Mesenchymal stem cell (in vitro differentiated cells and primary cell): ENCODE measurements around the gene TMC7.

Source experiments
- DNase-seq: peaks from one replicate; pipeline ENCODE4 v3.0.0-alpha.2; 2013
- H2AFZ ChIP-seq: one replicate; pipeline ENCODE4 v1.6.1; 2013; ENCODE audit warnings: low read depth, mild to moderate bottlenecking, control low read depth, inconsistent platforms, low read length, moderate library complexity
- H2AK5ac ChIP-seq: 2 replicates; pipeline ENCODE4 v1.6.1; 2013; ENCODE audit warnings: low read length, moderate library complexity, mild to moderate bottlenecking, inconsistent platforms; ENCODE audit not compliant: severe bottlenecking
- H2BK120ac ChIP-seq: one replicate; pipeline ENCODE4 v1.6.1; 2013; ENCODE audit warnings: low read depth, mild to moderate bottlenecking, inconsistent platforms, low read length, moderate library complexity
- H2BK12ac ChIP-seq, 2 experiments: one replicate each; pipeline ENCODE4 v1.6.1; 2013; ENCODE audit warnings: inconsistent platforms in 2 of 2, low read length in 2 of 2, mild to moderate bottlenecking in 2 of 2, moderate library complexity in 2 of 2, control low read depth in 1 of 2
- H2BK15ac ChIP-seq: one replicate; pipeline ENCODE4 v1.6.1; 2013; ENCODE audit warnings: mild to moderate bottlenecking, low read depth, inconsistent platforms; ENCODE audit not compliant: poor library complexity, severe bottlenecking
- H2BK5ac ChIP-seq: 2 replicates; pipeline ENCODE4 v1.6.1; 2013; ENCODE audit warnings: low read depth, mild to moderate bottlenecking, low read length, control low read depth, inconsistent platforms; ENCODE audit not compliant: poor library complexity, severe bottlenecking
- H3K14ac ChIP-seq, 2 experiments: one replicate each; pipeline ENCODE4 v1.6.1; 2013; ENCODE audit warnings: inconsistent platforms in 2 of 2, low read length in 2 of 2, control low read depth in 1 of 2, mild to moderate bottlenecking in 1 of 2, moderate library complexity in 1 of 2
- H3K18ac ChIP-seq, 2 experiments: one replicate each; pipeline ENCODE4 v1.6.1; 2013; ENCODE audit warnings: inconsistent platforms in 2 of 2, low read length in 2 of 2, control low read depth in 1 of 2, low read depth in 1 of 2, mild to moderate bottlenecking in 1 of 2
- H3K23ac ChIP-seq, 2 experiments: one replicate each; pipeline ENCODE4 v1.6.1; 2013; ENCODE audit warnings: inconsistent platforms in 2 of 2, low read length in 2 of 2, mild to moderate bottlenecking in 2 of 2, moderate library complexity in 2 of 2, control low read depth in 1 of 2
- H3K27ac ChIP-seq: 2 replicates; pipeline ENCODE4 v1.5.1; 2013; ENCODE audit warnings: mild to moderate bottlenecking, moderate library complexity, low read length, control low read depth, inconsistent platforms; ENCODE audit not compliant: poor library complexity, severe bottlenecking
- H3K27me3 ChIP-seq, 2 experiments: 2 replicates each; pipeline versions ENCODE4 v1.6.1 to v1.7.0; 2013; ENCODE audit warnings: low read length in 2 of 2, mild to moderate bottlenecking in 2 of 2, moderate library complexity in 2 of 2, control low read depth in 1 of 2, inconsistent platforms in 1 of 2; ENCODE audit not compliant: control insufficient read depth in 1 of 2, insufficient read depth in 1 of 2
- H3K36me3 ChIP-seq, 2 experiments: 2 replicates each; pipeline versions ENCODE4 v1.6.1 to v1.7.0; 2013; ENCODE audit warnings: low read length in 2 of 2, control low read depth in 1 of 2, inconsistent platforms in 1 of 2, low read depth in 1 of 2, mild to moderate bottlenecking in 1 of 2; ENCODE audit not compliant: insufficient read depth in 2 of 2, control insufficient read depth in 1 of 2
- H3K4ac ChIP-seq, 2 experiments: one replicate each; pipeline ENCODE4 v1.6.1; 2013; ENCODE audit warnings: inconsistent platforms in 2 of 2, low read length in 2 of 2, mild to moderate bottlenecking in 2 of 2, moderate library complexity in 2 of 2, control low read depth in 1 of 2, low read depth in 1 of 2
- H3K4me1 ChIP-seq: 2 replicates; pipeline ENCODE4 v1.6.1; 2013; ENCODE audit warnings: low read depth, low read length, control low read depth; ENCODE audit not compliant: control insufficient read depth, insufficient read depth
- H3K4me2 ChIP-seq: 2 replicates; pipeline ENCODE4 v1.6.1; 2013; ENCODE audit warnings: low read length, mild to moderate bottlenecking, inconsistent platforms; ENCODE audit not compliant: poor library complexity, severe bottlenecking
- H3K4me3 ChIP-seq, 2 experiments: 2 replicates each; pipeline versions ENCODE4 v1.5.1 to v1.7.0; 2013; ENCODE audit warnings: low read length in 2 of 2, mild to moderate bottlenecking in 2 of 2, control low read depth in 1 of 2, low read depth in 1 of 2; ENCODE audit not compliant: insufficient read depth in 1 of 2
- H3K79me1 ChIP-seq: replicated peaks from 2 replicates; pipeline ENCODE4 v1.6.1; 2013; ENCODE audit warnings: mild to moderate bottlenecking, control low read depth, low read length, inconsistent platforms; ENCODE audit not compliant: poor library complexity, severe bottlenecking
- H3K9ac ChIP-seq: 2 replicates; pipeline ENCODE4 v1.7.0; 2013; ENCODE audit warnings: mild to moderate bottlenecking, low read length, moderate library complexity
- H3K9me3 ChIP-seq: 2 replicates; pipeline ENCODE4 v1.7.0; 2013; ENCODE audit warnings: mild to moderate bottlenecking, low read length; ENCODE audit not compliant: control insufficient read depth
- H4K8ac ChIP-seq: one replicate; pipeline ENCODE4 v1.6.1; 2013; ENCODE audit warnings: inconsistent platforms, mild to moderate bottlenecking, low read length, moderate library complexity
- H4K91ac ChIP-seq: one replicate; pipeline ENCODE4 v1.6.1; 2013; ENCODE audit warnings: mild to moderate bottlenecking, low read length, inconsistent platforms
- WGBS: methylation state at CpG from one replicate; pipeline ENCODE4 v1.1.7; 2013; ENCODE audit warnings: mixed read lengths; 5-methylcytosine and 5-hydroxymethylcytosine counted together

TMC7 gene

DNA sequence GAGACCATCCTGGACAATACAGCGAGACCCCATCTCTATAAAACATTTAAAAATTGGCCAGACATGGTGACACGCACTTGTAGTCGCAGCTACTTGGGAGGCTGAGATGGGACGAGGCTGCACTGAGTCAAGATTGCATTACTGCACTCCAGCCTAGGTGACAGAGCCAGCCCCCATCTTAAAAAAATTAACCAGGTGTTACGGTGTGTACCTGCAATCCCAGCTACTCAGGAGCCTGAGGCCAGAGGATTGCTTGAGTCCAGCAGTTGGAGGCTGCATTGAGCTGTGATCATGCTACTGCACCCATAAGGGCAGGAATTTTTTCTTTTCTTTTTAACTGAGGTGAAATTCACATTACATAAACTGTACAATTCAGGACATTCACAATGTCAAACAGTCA lies 16.9 kb upstream of the TMC7 start:
- H3K27ac ChIP-seq, result no peak overlapping the region
- H2BK15ac ChIP-seq, result no peak overlapping the region
- no peak overlapping the region for H4K91ac ChIP-seq
- H3K18ac ChIP-seq, result no peak overlapping the region
- H3K23ac ChIP-seq, result no peak overlapping the region
- no peak overlapping the region for H2BK5ac ChIP-seq
- H3K4me2 ChIP-seq, result no peak overlapping the region
- H3K4ac ChIP-seq, result no peak overlapping the region
- H2BK12ac ChIP-seq, result no peak overlapping the region
- no peak overlapping the region for H2BK120ac ChIP-seq
- no peak overlapping the region for H2AFZ ChIP-seq
- DNase-seq, result no peak
- no peak overlapping the region for H2AK5ac ChIP-seq
- no peaks in the 10 kb centered on the region for H3K36me3 ChIP-seq
- no peak overlapping the region for H3K9ac ChIP-seq
- no peaks in the 10 kb centered on the region for H3K9me3 ChIP-seq
- 93% methylated on average over 5 of the region's 5 CpGs for WGBS
- H4K8ac ChIP-seq, result no peak overlapping the region
- H3K4me1 ChIP-seq, result no peaks in the 10 kb centered on the region
- no peaks in the 10 kb centered on the region for H3K79me1 ChIP-seq
- H3K4me3 ChIP-seq, result no peak overlapping the region
- peaks cover 0 to 6% of the 10 kb centered on the region in 2 experiments for H3K27me3 ChIP-seq
- H3K14ac ChIP-seq, result no peak overlapping the region

GRCh38 chr16:18969050-18969854 lies 14.5 kb upstream of the TMC7 start:
- H3K4me3 ChIP-seq, result peak overlapping the region in 1 of 2 experiments; percentile 74
- H3K14ac ChIP-seq, result no peak overlapping the region
- no peak overlapping the region for H2AFZ ChIP-seq
- no peak overlapping the region for H4K8ac ChIP-seq
- no peaks in the 10 kb centered on the region for H3K9me3 ChIP-seq
- no peak overlapping the region for H2BK15ac ChIP-seq
- H3K18ac ChIP-seq, result no peak overlapping the region
- H4K91ac ChIP-seq, result no peak overlapping the region
- H3K9ac ChIP-seq, result peak overlapping the region; percentile 41
- H3K4ac ChIP-seq, result no peak overlapping the region
- H3K27me3 ChIP-seq, result peaks cover 0 to 8% of the 10 kb centered on the region in 2 experiments
- no peaks in the 10 kb centered on the region for H3K4me1 ChIP-seq
- no peaks in the 10 kb centered on the region for H3K36me3 ChIP-seq
- H3K4me2 ChIP-seq, result peak overlapping the region; percentile 80
- peak; percentile 77 for DNase-seq
- H3K23ac ChIP-seq, result no peak overlapping the region
- no peaks in the 10 kb centered on the region for H3K79me1 ChIP-seq
- no peak overlapping the region for H2BK5ac ChIP-seq
- no peak overlapping the region for H3K27ac ChIP-seq
- H2BK12ac ChIP-seq, result no peak overlapping the region
- no peak overlapping the region for H2AK5ac ChIP-seq
- no peak overlapping the region for H2BK120ac ChIP-seq
- WGBS, result 29% methylated on average over 18 of the region's 18 CpGs

DNA sequence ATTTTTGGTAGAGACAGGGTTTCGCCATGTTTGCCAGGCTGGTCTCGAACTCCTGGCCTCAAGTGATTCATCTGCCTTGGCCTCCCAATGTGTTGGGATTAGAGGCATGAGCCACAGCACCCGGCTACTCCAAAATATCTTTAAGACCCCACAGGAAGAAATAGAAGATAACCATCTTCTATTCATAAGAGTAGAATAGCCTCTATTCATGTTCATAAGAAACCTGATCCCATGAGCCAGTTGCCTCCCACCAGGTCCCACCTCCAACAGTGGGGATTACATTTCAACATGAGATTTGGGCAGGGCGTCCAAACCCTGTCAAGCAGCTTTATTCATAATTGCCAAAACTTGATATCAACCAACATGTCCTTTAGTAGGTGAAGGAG lies 13.9 kb upstream of the TMC7 start:
- no peak overlapping the region for H3K27ac ChIP-seq
- H2BK12ac ChIP-seq, result no peak overlapping the region
- no peak overlapping the region for H3K23ac ChIP-seq
- H2AFZ ChIP-seq, result no peak overlapping the region
- H3K4me3 ChIP-seq, result no peak overlapping the region
- H3K4me1 ChIP-seq, result no peaks in the 10 kb centered on the region
- no peak overlapping the region for H3K18ac ChIP-seq
- no peak overlapping the region for H2AK5ac ChIP-seq
- H3K4me2 ChIP-seq, result no peak overlapping the region
- H2BK120ac ChIP-seq, result no peak overlapping the region
- H3K14ac ChIP-seq, result no peak overlapping the region
- no peak for DNase-seq
- H4K91ac ChIP-seq, result no peak overlapping the region
- no peak overlapping the region for H3K9ac ChIP-seq
- H3K36me3 ChIP-seq, result no peaks in the 10 kb centered on the region
- WGBS, result 84% methylated on average over 3 of the region's 4 CpGs
- H3K4ac ChIP-seq, result no peak overlapping the region
- no peaks in the 10 kb centered on the region for H3K79me1 ChIP-seq
- peaks cover 2 to 12% of the 10 kb centered on the region in 2 experiments for H3K27me3 ChIP-seq
- H2BK15ac ChIP-seq, result no peak overlapping the region
- no peaks in the 10 kb centered on the region for H3K9me3 ChIP-seq
- H4K8ac ChIP-seq, result no peak overlapping the region
- H2BK5ac ChIP-seq, result no peak overlapping the region

- H3K4ac ChIP-seq, result no peak overlapping the region
- peaks cover 15 to 25% of the 10 kb centered on the region in 2 experiments for H3K27me3 ChIP-seq
- H3K9me3 ChIP-seq, result no peaks in the 10 kb centered on the region
- no peak overlapping the region for H2AK5ac ChIP-seq
- H3K4me2 ChIP-seq, result no peak overlapping the region
- no peak overlapping the region for H3K23ac ChIP-seq
- no peak overlapping the region for H3K9ac ChIP-seq
- no peak overlapping the region for H3K18ac ChIP-seq
- no peak overlapping the region for H3K27ac ChIP-seq
- no peaks in the 10 kb centered on the region for H3K4me1 ChIP-seq
- whole genome bisulfite sequencing, result 47% methylated on average over 3 of the region's 3 CpGs
- no peaks in the 10 kb centered on the region for H3K79me1 ChIP-seq
- H2BK120ac ChIP-seq, result no peak overlapping the region
- H2BK12ac ChIP-seq, result no peak overlapping the region
- no peak overlapping the region for H2BK15ac ChIP-seq
- H3K14ac ChIP-seq, result no peak overlapping the region
- H2AFZ ChIP-seq, result no peak overlapping the region
- H2BK5ac ChIP-seq, result no peak overlapping the region
- no peak overlapping the region for H3K4me3 ChIP-seq
- DNase-seq, result no peak
- H3K36me3 ChIP-seq, result no peaks in the 10 kb centered on the region
- no peak overlapping the region for H4K91ac ChIP-seq
- H4K8ac ChIP-seq, result no peak overlapping the region
These were observed 8.6 kb upstream of the TMC7 start for GRCh38 chr16:18975109-18975508.
